NB4 (cell line): Measurements from ENCODE around the gene RANGAP1.
A peak's percentile ranks its signal among the peaks of the same experiment; 100 is the strongest.

ENCODE experiments used
- DNase-seq: peaks from one replicate; pipeline ENCODE4 v3.0.0; 2010; ENCODE audit warnings: low read depth
- H3K4me3 ChIP-seq: one replicate; pipeline ENCODE4 v1.5.1; 2011; ENCODE audit warnings: mild to moderate bottlenecking, low read depth, low read length, moderate library complexity
- MYC ChIP-seq: IDR thresholded peaks from 2 replicates; pipeline ENCODE4 v1.6.1; 2011; ENCODE audit warnings: low read depth, low read length
- POLR2A ChIP-seq: IDR thresholded peaks from 2 replicates; pipeline ENCODE4 v1.6.1; 2011; ENCODE audit warnings: mild to moderate bottlenecking; ENCODE audit not compliant: insufficient read length; ENCODE audit errors: extremely low read depth
- TF ChIP-seq, protein P1 (sequence below): IDR thresholded peaks from one replicate; pipeline ENCODE4 v1.5.1; 2012; ENCODE audit warnings: low read depth, low read length
- TF ChIP-seq, protein P2 (sequence below): IDR thresholded peaks from 2 replicates; pipeline ENCODE4 v1.6.1; 2011; ENCODE audit warnings: low read depth, low read length

RANGAP1 gene

DNA sequence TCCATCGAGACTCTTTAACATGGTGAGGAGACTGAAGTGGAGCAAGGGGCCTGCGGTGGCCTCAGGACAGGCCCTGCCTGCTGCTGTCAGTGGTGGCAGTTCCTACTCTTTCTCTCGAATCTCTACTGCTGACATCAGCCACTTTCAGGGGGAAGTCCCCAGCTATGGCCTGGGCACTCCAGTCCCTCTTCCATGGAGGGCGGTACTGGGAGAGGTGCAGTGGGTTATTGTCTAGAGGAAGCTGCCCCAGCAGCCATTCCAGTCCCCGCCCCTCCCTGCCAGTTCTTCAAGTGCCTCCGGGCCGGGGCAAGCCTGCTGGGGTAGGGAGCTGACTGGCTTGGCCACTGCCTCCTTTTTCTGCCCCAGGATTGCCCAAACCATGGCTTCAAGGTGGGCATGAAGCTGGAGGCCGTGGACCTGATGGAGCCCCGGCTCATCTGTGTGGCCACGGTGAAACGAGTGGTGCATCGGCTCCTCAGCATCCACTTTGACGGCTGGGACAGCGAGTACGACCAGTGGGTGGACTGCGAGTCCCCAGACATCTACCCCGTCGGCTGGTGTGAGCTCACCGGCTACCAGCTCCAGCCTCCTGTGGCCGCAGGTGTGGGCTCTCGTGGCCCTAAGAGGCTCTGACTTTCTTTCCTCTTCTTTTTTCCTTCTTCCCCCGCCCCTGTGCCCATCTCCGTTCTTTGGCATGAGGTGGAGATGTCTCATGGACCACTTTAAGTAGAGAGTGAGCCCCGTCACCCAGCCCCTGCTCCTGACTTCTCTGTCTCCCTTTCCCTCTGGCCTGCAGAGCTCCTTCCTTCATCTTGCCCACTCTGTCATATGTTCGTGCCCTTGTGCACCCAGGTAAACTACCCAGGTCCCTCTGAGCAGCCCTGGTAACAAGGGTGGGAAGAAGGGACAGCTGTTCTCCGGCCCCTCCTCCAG lies 59.0 kb downstream of the RANGAP1 start:
- DNase-seq: no peak
- no peak for TF ChIP-seq POLR2A
- TF ChIP-seq, protein P1, sequence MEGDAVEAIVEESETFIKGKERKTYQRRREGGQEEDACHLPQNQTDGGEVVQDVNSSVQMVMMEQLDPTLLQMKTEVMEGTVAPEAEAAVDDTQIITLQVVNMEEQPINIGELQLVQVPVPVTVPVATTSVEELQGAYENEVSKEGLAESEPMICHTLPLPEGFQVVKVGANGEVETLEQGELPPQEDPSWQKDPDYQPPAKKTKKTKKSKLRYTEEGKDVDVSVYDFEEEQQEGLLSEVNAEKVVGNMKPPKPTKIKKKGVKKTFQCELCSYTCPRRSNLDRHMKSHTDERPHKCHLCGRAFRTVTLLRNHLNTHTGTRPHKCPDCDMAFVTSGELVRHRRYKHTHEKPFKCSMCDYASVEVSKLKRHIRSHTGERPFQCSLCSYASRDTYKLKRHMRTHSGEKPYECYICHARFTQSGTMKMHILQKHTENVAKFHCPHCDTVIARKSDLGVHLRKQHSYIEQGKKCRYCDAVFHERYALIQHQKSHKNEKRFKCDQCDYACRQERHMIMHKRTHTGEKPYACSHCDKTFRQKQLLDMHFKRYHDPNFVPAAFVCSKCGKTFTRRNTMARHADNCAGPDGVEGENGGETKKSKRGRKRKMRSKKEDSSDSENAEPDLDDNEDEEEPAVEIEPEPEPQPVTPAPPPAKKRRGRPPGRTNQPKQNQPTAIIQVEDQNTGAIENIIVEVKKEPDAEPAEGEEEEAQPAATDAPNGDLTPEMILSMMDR: no peak
- TF ChIP-seq, protein P2, sequence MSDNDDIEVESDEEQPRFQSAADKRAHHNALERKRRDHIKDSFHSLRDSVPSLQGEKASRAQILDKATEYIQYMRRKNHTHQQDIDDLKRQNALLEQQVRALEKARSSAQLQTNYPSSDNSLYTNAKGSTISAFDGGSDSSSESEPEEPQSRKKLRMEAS: no peak
- TF ChIP-seq MYC: no peak
- H3K4me3 ChIP-seq: no peak overlapping the region

DNA sequence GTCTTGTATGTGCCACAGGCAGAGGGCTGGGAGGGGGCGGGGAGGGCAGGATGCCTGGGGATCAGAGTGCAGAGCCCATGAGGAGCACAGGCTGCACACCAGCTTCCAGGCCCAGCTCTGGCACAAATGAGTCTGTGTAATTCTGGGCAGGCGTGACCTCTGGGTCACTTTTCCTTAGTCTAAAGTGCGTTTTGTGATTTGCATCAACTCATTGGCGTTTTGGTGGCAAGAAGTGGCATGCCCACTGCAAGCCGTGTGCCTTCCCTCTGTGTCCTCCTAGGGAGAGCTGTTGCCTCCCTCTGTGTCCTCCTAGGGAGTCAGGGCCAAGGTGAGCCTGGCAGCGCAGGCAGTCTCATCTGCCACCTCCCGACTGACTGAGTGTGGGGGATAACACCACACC lies 62.5 kb downstream of the RANGAP1 start:
- TF ChIP-seq, protein P2: no peak
- TF ChIP-seq, protein P1: no peak
- TF ChIP-seq POLR2A: no peak
- no peak for TF ChIP-seq MYC
- no peak for DNase-seq
- no peak overlapping the region for H3K4me3 ChIP-seq

DNA sequence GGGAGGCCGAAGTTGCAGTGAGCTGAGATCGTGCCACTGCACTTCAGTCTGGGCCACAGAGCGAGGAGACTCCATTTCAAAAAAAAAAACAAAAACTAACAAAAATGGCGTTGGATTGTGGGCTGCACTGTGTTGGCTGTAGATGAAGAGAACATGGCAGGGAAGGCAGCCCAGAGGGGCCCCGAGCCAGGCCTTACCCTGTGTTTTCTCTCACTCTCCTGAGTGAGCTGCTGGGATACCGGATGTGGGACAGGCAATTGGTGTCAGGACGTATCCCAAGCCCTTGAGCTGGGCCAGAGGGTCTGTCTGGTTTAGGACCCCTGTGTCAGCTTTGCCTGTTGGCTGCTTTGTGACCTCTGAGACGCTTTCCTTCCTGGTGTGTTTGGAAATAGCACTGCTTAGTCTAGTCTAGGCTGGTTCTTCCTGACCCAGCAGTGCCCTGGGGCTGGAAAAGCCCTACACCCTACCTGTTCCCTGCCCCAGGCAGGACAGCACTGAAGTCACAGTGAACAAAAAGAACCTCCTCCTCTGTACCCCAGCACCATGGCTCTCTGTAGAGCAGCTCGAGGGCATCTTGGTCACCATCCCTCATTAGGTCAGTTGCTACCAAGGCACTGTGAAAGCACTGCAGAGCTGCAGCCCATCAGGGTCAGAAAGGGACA lies 63.0 kb downstream of the RANGAP1 start:
- TF ChIP-seq MYC (no peak), POLR2A (no peak)
- TF ChIP-seq, protein P1: no peak
- TF ChIP-seq, protein P2: no peak
- no peak for DNase-seq
- no peak overlapping the region for H3K4me3 ChIP-seq

DNA sequence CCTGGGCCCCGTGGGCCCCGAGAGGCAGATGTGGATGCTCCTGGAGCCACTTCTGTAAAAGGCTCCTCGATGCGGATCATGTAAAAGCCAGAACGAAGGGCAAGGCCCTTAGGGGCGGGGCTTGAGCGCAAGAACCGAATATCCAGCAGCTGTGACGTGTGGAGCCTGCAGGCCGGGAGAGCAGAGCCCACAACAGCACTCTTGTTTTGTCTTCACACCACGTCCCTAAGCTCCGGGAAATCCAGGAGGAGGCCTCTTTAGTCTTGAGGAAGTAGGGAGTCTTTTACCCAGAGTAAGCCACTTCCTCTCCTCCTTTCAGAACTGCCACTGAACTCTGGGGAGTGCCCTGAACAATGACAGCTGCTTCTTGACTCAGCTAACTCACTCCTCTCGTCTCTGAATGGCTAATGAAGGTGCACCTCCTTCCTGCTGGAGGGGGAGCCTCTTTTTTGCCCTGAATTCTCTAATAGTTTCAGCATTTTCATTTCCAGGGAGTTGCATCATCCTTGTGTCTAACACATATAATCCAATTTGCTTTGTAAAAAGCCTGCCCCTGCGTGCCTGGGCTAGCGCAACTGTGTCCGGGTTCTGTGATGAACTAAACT lies 68.3 kb downstream of the RANGAP1 start:
- H3K4me3 ChIP-seq: peak overlapping the region; percentile 14
- no peak for TF ChIP-seq MYC
- TF ChIP-seq, protein P2: 0 out of 2 replicates have a peak, but pooled peaks have one; percentile 24
- DNase-seq: peak; percentile 92

DNA sequence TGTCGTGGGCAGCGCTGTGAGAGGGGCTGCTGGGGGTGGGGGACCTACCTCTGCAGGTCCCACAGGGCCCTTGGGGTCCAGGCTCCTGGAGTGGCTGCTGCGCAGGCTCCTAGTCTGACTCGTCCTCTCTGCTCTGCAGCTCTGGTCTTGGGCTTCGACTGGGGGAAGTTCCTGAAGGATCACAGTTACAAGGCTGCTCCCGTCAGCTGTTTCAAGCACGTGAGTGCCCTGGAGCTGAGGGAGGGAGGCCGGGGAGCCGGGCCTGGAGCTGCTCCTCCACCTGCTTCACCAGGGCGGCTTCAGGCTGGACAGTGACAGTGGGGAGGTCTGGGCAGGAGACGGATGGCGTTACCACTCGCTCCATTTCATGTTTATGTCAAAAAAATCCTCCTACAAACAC lies 69.0 kb downstream of the RANGAP1 start:
- H3K4me3 ChIP-seq: no peak overlapping the region
- DNase-seq: no peak
- TF ChIP-seq MYC (no peak), POLR2A (no peak)
- TF ChIP-seq, protein P1: no peak
- TF ChIP-seq, protein P2: no peak

DNA sequence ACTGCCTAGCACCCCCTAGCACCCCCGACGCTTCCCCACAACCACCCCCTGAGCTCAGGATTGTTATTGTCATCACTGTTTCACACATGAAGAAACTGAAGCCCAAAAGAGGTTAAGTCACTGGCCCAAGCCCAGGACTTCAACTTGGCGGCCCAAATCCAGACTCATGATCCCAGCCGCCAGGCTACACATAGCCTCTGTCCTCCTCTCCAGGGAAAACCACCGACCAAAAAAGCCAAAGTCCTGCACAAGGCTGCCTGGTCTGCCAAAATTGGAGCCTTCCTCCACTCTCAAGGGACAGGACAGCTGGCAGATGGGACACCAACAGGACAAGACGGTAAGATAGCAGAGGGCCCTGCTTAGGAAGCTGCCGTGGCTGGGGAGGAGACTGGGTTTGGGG lies 70.1 kb downstream of the RANGAP1 start:
- DNase-seq: no peak
- H3K4me3 ChIP-seq: no peak overlapping the region
- TF ChIP-seq, protein P2: no peak
- TF ChIP-seq, protein P1: no peak
- TF ChIP-seq POLR2A (no peak), MYC (no peak)
